Activated naive CD4-positive, alpha-beta T cell (primary cell): ENCODE results near the gene LENEP.

Experiments
- DNase-seq, 4 experiments: peaks; one replicate each; lab custom pipeline; 2025; lab: John Stamatoyannopoulos, UW

The LENEP gene

GRCh38 chr1:155026588-155026987, 33.2 kb downstream of the LENEP start:
- no peak for DNase-seq

GRCh38 chr1:155029513-155030242, 36.3 kb downstream of the LENEP start:
- DNase-seq, result no peak

GRCh38 chr1:155030243-155030795, 36.9 kb downstream of the LENEP start:
- no peak for DNase-seq

- DNase-seq, result no peak
Measured at GRCh38 chr1:155030899-155031298, 37.5 kb downstream of the LENEP start.

GRCh38 chr1:155032886-155033285, 39.5 kb downstream of the LENEP start:
- DNase-seq, result no peak

- DNase-seq, result no peak
Measured at GRCh38 chr1:155033524-155033923, 40.1 kb downstream of the LENEP start, which contains the start of the genes DCST1 and DCST2. TSS of gene DCST1 (plus strand) at chr1:155033824. CDS start at chr1:155034037, 213 bp downstream. TSS of gene DCST2 (minus strand) at chr1:155033781. CDS start at chr1:155033701, 80 bp downstream.

GRCh38 chr1:155034318-155035208, 41.2 kb downstream of the LENEP start:
- no peak for DNase-seq

- no peak for DNase-seq
Measured at GRCh38 chr1:155035936-155036335, 42.5 kb downstream of the LENEP start.

GRCh38 chr1:155037043-155037442, 43.7 kb downstream of the LENEP start:
- no peak for DNase-seq

- DNase-seq, result no peak
Measured at GRCh38 chr1:155037851-155038441, 44.6 kb downstream of the LENEP start.

GRCh38 chr1:155038602-155039307, 45.4 kb downstream of the LENEP start:
- no peak for DNase-seq

GRCh38 chr1:155039308-155039669, 45.9 kb downstream of the LENEP start:
- no peak for DNase-seq

GRCh38 chr1:155040358-155041093, 47.1 kb downstream of the LENEP start:
- DNase-seq, result no peak

- no peak for DNase-seq
Measured at GRCh38 chr1:155042789-155043188, 49.4 kb downstream of the LENEP start.

- DNase-seq, result no peak
Measured at GRCh38 chr1:155043301-155043702, 49.9 kb downstream of the LENEP start.

- DNase-seq, result no peak
Measured at GRCh38 chr1:155043793-155044192, 50.4 kb downstream of the LENEP start.
